ENCODE results near the gene IPO13. TPM values are rescaled to one million over a fixed set of nuclear protein-coding genes. Genes with fewer than 3 reads are reported as not detected.

The IPO13 gene
- total RNA-seq, 1 donor from 2014 or later: 34.6 TPM

DNA sequence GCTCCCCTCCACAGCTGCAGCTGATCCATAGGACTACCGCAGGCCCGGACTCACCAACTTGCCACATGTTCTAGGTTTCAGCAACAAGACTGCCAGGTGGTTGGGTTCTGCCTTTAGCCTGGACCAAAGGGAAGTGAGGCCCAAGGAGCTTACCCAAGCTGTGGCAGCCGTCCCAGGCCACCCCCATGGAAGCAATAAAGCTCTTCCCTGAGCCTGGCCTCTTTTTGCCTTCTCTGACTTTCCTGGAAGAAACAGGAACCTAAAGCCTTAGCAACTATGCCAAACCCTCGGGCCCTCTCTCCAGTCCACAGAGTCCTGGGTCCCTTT is 15.8 kb upstream of the IPO13 start:
- Histone ChIP-seq H3K4me3 (no peak overlapping the region), H3K9me3 (no peaks in the 10 kb centered on the region), H3K27me3 (no peaks in the 10 kb centered on the region), H3K36me3 (no peaks in the 10 kb centered on the region), H3K27ac (no peak overlapping the region), H3K4me1 (peaks cover 46% of the 10 kb centered on the region)
- no peak for DNase-seq (ENCODE audit: extremely low spot score in 2 of 2)
- TF ChIP-seq POLR2AphosphoS5 (IDR thresholded peaks at IDR 0.05; ENCODE audit: insufficient read depth in 1 of 2, low read depth in 1 of 2): no peak
- TF ChIP-seq, protein P1, sequence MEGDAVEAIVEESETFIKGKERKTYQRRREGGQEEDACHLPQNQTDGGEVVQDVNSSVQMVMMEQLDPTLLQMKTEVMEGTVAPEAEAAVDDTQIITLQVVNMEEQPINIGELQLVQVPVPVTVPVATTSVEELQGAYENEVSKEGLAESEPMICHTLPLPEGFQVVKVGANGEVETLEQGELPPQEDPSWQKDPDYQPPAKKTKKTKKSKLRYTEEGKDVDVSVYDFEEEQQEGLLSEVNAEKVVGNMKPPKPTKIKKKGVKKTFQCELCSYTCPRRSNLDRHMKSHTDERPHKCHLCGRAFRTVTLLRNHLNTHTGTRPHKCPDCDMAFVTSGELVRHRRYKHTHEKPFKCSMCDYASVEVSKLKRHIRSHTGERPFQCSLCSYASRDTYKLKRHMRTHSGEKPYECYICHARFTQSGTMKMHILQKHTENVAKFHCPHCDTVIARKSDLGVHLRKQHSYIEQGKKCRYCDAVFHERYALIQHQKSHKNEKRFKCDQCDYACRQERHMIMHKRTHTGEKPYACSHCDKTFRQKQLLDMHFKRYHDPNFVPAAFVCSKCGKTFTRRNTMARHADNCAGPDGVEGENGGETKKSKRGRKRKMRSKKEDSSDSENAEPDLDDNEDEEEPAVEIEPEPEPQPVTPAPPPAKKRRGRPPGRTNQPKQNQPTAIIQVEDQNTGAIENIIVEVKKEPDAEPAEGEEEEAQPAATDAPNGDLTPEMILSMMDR (IDR thresholded peaks at IDR 0.05): no peak
- no peak for TF ChIP-seq POLR2A (IDR thresholded peaks at IDR 0.05)
- intact Hi-C loops (cut with DNase I): loop anchor here (5.0 kb wide), 1 partner anchor 169 kb away; no protein-coding TSS in a partner anchor

DNA sequence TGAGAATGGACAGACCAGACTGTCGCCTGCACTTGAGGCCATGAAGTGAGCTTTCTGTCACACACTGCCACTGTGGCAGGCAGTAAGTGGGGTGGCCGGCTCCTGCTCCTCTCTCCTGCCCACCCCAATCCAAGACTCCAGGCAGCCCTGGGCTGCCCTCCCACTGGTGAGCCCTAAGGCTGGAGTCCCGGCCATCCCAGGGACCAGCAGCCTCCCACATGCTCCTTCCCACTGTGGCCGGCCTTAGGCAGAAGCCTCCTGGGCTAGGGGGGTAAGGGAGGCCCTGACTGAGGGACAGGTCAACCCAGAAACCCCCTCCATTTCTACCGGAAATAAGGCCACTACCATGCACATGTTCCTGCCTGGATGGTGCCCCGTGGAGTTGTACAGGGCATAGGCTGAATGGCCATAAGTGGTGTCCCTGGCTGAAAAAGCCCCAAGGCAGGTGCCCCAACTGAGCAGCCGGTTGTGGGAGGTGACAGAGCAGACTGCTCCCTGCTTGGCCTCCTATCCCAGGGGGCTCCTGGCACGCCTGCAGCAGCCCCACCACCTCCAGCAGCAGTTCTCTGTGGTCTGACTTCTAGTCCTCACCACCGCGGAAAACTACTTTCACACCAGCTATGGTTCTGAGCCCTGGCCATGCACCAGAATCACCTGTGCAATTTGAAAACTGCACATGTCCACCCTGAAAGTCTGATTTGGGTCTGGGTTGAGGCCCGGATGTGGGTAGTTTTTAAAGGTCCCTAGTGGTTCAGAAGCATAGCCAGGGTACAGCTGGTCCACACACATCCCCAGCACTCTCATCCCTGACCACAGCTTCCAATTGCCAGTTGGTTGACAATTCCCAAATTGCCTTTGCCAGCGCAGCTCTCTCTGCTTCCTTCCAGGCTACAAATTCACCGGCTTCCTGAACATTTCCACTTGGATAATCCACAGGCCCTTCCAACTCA is 14.8 kb upstream of the IPO13 start:
- intact Hi-C loops (cut with DNase I): loop anchor here (5.0 kb wide), 1 partner anchor 170 kb away; no protein-coding TSS in a partner anchor
- no peak for TF ChIP-seq POLR2AphosphoS5 (IDR thresholded peaks at IDR 0.05; ENCODE audit: insufficient read depth in 1 of 2, low read depth in 1 of 2)
- TF ChIP-seq, protein P1 (IDR thresholded peaks at IDR 0.05): no peak
- TF ChIP-seq POLR2A (IDR thresholded peaks at IDR 0.05): no peak

DNA sequence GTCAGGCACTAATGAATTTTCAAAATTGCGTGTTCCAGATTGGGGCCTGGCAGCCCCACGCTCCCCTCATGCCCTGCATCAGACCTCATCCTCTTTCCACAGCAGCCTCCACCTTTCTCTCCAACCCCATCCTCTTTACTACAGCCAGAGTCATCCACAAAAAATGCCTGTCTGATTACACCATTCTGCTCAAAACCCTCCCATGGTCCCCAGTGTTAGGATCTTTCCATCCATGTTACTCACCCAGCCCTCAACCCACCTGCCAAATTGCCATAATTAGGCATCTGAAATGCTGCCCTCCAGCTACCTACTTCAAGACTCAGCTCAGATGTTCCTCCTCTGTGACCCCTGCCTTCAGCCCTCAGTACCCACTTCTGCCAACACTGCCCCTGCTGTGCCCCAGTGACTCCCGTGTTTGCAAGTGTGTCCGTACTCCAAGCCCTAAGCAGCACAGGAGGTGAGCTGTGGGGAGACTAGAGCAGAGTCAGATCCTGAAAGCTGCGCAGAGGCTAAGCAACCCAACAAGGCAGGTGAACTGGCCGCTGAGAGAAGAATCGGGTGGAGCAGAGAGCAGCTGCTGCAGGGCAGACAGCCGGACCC is 13.9 kb upstream of the IPO13 start:
- Histone ChIP-seq H3K27me3 (no peaks in the 10 kb centered on the region), H3K4me1 (peaks cover 63% of the 10 kb centered on the region), H3K4me3 (peak overlapping the region; percentile 38 to 50), H3K27ac (peak overlapping the region; percentile 11), H3K9me3 (no peaks in the 10 kb centered on the region), H3K36me3 (no peaks in the 10 kb centered on the region)
- DNase-seq (ENCODE audit: extremely low spot score in 2 of 2): no peak
- TF ChIP-seq POLR2AphosphoS5 (IDR thresholded peaks at IDR 0.05; ENCODE audit: insufficient read depth in 1 of 2, low read depth in 1 of 2): no peak
- TF ChIP-seq POLR2A (IDR thresholded peaks at IDR 0.05): no peak
- TF ChIP-seq, protein P1 (IDR thresholded peaks at IDR 0.05): no peak
- intact Hi-C loops (cut with DNase I): loop anchor here (5.0 kb wide), 1 partner anchor 171 kb away; no protein-coding TSS in a partner anchor

More for the DNA sequence above, 14.8 kb upstream of the IPO13 start:
- Histone ChIP-seq H3K4me1 (peaks cover 54% of the 10 kb centered on the region), H3K36me3 (no peaks in the 10 kb centered on the region), H3K9me3 (no peaks in the 10 kb centered on the region), H3K27ac (no peak overlapping the region), H3K27me3 (no peaks in the 10 kb centered on the region), H3K4me3 (no peak overlapping the region)
- no peak for DNase-seq (ENCODE audit: extremely low spot score in 2 of 2)

GRCh38 chr1:43933386-43934100 is 13.2 kb upstream of the IPO13 start, which contains the start of gene ARTN:
Gene ARTN, plus strand, starts transcription at chr1:43933801. Its CDS starts 1,856 bp downstream, at chr1:43935657.
- peaks cover 66% of the 10 kb centered on the region for H3K4me1 ChIP-seq
- peak within 1 kb of the TSS; percentile 11 for H3K27ac ChIP-seq
- H3K27me3 ChIP-seq: no peaks in the 10 kb centered on the region
- H3K9me3 ChIP-seq: no peaks in the 10 kb centered on the region
- intact Hi-C loops (cut with DNase I): loop anchor here (5.0 kb wide), 1 partner anchor 171 kb away; no protein-coding TSS in a partner anchor
- no peak for TF ChIP-seq POLR2A (IDR thresholded peaks at IDR 0.05)
- TF ChIP-seq POLR2AphosphoS5 (IDR thresholded peaks at IDR 0.05; ENCODE audit: insufficient read depth in 1 of 2, low read depth in 1 of 2): peak in 1 of 2 donors; percentile 41
- TF ChIP-seq, protein P1 (IDR thresholded peaks at IDR 0.05): no peak
- no peak for DNase-seq (ENCODE audit: extremely low spot score in 2 of 2)
- peak within 1 kb of the TSS; percentile 38 to 50 for H3K4me3 ChIP-seq
- no peaks in the 10 kb centered on the region for H3K36me3 ChIP-seq

Data from vagina (tissue), 2 donors.